Astrocyte of the cerebellum (primary cell): ENCODE results near the gene SAT2.

Source experiments
- DNase-seq: peaks from one replicate; pipeline ENCODE4 v3.0.0-alpha.2; 2011; ENCODE audit warnings: low read depth
- H3K4me3 ChIP-seq: 2 replicates; pipeline ENCODE4 v1.5.1; 2011; ENCODE audit warnings: mild to moderate bottlenecking, low read depth, low read length, moderate library complexity
- CTCF ChIP-seq: IDR thresholded peaks from 2 replicates; pipeline ENCODE4 v1.5.1; 2012; ENCODE audit warnings: low read length, low read depth, moderate library complexity, mild to moderate bottlenecking; ENCODE audit errors: missing control alignments
- in situ Hi-C: cut with HindIII; loops from 2 replicates; pipeline ENCODE4 v1.10.0; 2017; ENCODE audit warnings: low sequenced_read_pairs

SAT2 gene

GRCh38 chr17:7587420-7588151 lies 40.0 kb downstream of the SAT2 start:
- DNase-seq, result peak; percentile 87

GRCh38 chr17:7586673-7587419 lies 40.8 kb downstream of the SAT2 start:
- in situ Hi-C loops, result no loop called here
- H3K4me3 ChIP-seq, result no peak overlapping the region
- TF ChIP-seq CTCF, result no peak
- DNase-seq, result no peak

More at GRCh38 chr17:7587420-7588151, 40.0 kb downstream of the SAT2 start:
- H3K4me3 ChIP-seq, result no peak overlapping the region
- in situ Hi-C loops, result no loop called here
- no peak for TF ChIP-seq CTCF

- in situ Hi-C loops, result no loop called here
- peak within 1 kb of the TSS; percentile 69 for H3K4me3 ChIP-seq
- peak; percentile 92 for DNase-seq
- no peak for TF ChIP-seq CTCF
Measured at GRCh38 chr17:7583253-7584109, 44.1 kb downstream of the SAT2 start, which contains the start of gene MPDU1. Gene MPDU1, plus strand, starts transcription at chr17:7583852. Its CDS starts 11 bp downstream, at chr17:7583863.

GRCh38 chr17:7582396-7583252 lies 45.0 kb downstream of the SAT2 start:
- peak overlapping the region; percentile 69 for H3K4me3 ChIP-seq
- in situ Hi-C loops, result no loop called here
- DNase-seq, result no peak
- no peak for TF ChIP-seq CTCF

- no peak for TF ChIP-seq CTCF
- in situ Hi-C loops, result no loop called here
- DNase-seq, result no peak
- no peak overlapping the region for H3K4me3 ChIP-seq
Measured at GRCh38 chr17:7580604-7581575, 46.7 kb downstream of the SAT2 start.
